HepG2 (cell line): ENCODE data around the gene CLEC16A. TPM values are rescaled to one million over a fixed set of nuclear protein-coding genes. Genes with fewer than 3 reads are reported as not detected.

Source experiments
- ATAC-seq: fragments of 200-7000 bp; cut with Tn5 transposase; 3 replicates; pipeline ENCODE4 v1.9.1; 2020; ENCODE audit warnings: mild to moderate bottlenecking, moderate library complexity
- BruUV-seq: library from RNA; stranded (reverse); fragments of 400-500 nt; replicated peaks from 2 replicates; lab custom pipeline; 2021; lab: Mats Ljungman, UMichigan
- CTCF ChIA-PET: fragments of 300-600 bp; formaldehyde crosslinking; extraction: SDS; loops from one replicate; lab custom pipeline; 2021; ENCODE audit warnings: low total read pairs, inconsistent platforms, low intra/inter-chr PET ratio; lab: Yijun Ruan, JAX
- POLR2A ChIA-PET: fragments of 350-600 bp; sonication (Branson Sonifier 250); formaldehyde crosslinking; loops from one replicate; lab custom pipeline; 2020; ENCODE audit warnings: antibody characterized with exemption, inconsistent platforms; lab: Yijun Ruan, JAX
- DNase-seq: peaks from one replicate; pipeline ENCODE4 v3.0.0-alpha.2; 2015; ENCODE audit warnings: low spot score
- FAIRE-seq: peaks from 3 replicates; lab custom pipeline; 2011; peaks lifted over from hg19 to GRCh38; lab: Jason Lieb, UNC
- H2AFZ ChIP-seq: one replicate; pipeline ENCODE4 v1.6.1; 2011; ENCODE audit warnings: low read length, inconsistent platforms
- H3K27ac ChIP-seq: fragments of 300-600 bp; 3 replicates; pipeline ENCODE4 v1.8.0; 2011; ENCODE audit warnings: mixed run types, mild to moderate bottlenecking, mixed read lengths, low read length, inconsistent platforms; ENCODE audit not compliant: insufficient read depth; ENCODE audit errors: extremely low read length
- H3K27me3 ChIP-seq, 2 experiments: fragments of 200-600 bp in 1 of 2; 2 replicates in 1 of 2; 3 replicates in 1 of 2; pipeline versions ENCODE4 v1.6.0 to v1.8.0; 2011; ENCODE audit warnings: low read length in 2 of 2, mild to moderate bottlenecking in 2 of 2, moderate library complexity in 2 of 2, inconsistent platforms in 1 of 2; ENCODE audit not compliant: insufficient read depth in 2 of 2, control insufficient read depth in 1 of 2
- H3K36me3 ChIP-seq, 2 experiments: fragments of 200-600 bp in 1 of 2; replicated peaks in 1 of 2; 2 replicates in 1 of 2; 3 replicates in 1 of 2; pipeline versions ENCODE4 v1.5.1 to v1.8.0; 2011; ENCODE audit warnings: low read length in 2 of 2, inconsistent platforms in 1 of 2; ENCODE audit not compliant: insufficient read depth in 2 of 2, control insufficient read depth in 1 of 2
- H3K4me1 ChIP-seq: 2 replicates; pipeline ENCODE4 v1.5.1; 2012; ENCODE audit warnings: low read length, inconsistent platforms; ENCODE audit not compliant: insufficient read depth
- H3K4me2 ChIP-seq: 2 replicates; pipeline ENCODE4 v1.6.0; 2011; ENCODE audit warnings: low read depth, low read length, inconsistent platforms
- H3K4me3 ChIP-seq, 3 experiments: fragments of 200-600 bp in 1 of 3; sonication (generic), shearing (Covaris generic) in 1 of 3; replicated peaks in 1 of 3; 2 replicates each; pipeline ENCODE4 v1.5.1; 2011 to 2016; ENCODE audit warnings: low read length in 3 of 3, inconsistent platforms in 2 of 3, low read depth in 2 of 3, mild to moderate bottlenecking in 2 of 3, control low read depth in 1 of 3, mixed read lengths in 1 of 3; ENCODE audit not compliant: insufficient read depth in 1 of 3
- H3K79me2 ChIP-seq: one replicate; pipeline ENCODE4 v1.6.1; 2011; ENCODE audit warnings: low read length, inconsistent platforms; ENCODE audit not compliant: insufficient read depth
- H3K9ac ChIP-seq: 2 replicates; pipeline ENCODE4 v1.6.0; 2011; ENCODE audit warnings: mild to moderate bottlenecking, low read depth, low read length, inconsistent platforms; ENCODE audit not compliant: insufficient read depth
- H3K9me3 ChIP-seq: 2 replicates; pipeline ENCODE4 v1.5.1; 2012; ENCODE audit warnings: mild to moderate bottlenecking, low read length
- H4K20me1 ChIP-seq: 2 replicates; pipeline ENCODE4 v1.6.0; 2011; ENCODE audit warnings: inconsistent platforms, mild to moderate bottlenecking, low read length, moderate library complexity; ENCODE audit not compliant: insufficient read depth
- GLMP ChIP-seq: sonication (generic); formaldehyde crosslinking; IDR thresholded peaks from 2 replicates; pipeline ENCODE4 v1.9.0; 2021; ENCODE audit warnings: missing genetic modification reagents, mild to moderate bottlenecking, borderline replicate concordance
- HNRNPH1 ChIP-seq: fragments of 200-400 bp; formaldehyde crosslinking; optimal IDR thresholded peaks from 2 replicates; pipeline ENCODE3; 2017; ENCODE audit warnings: mild to moderate bottlenecking, low read depth, low read length
- HOXA9 ChIP-seq: sonication (generic); formaldehyde crosslinking; IDR thresholded peaks from 2 replicates; pipeline ENCODE4 v1.8.1; 2022; ENCODE audit warnings: missing genetic modification reagents, mild to moderate bottlenecking, moderate library complexity, borderline replicate concordance
- KDM6A ChIP-seq: IDR thresholded peaks from 2 replicates; pipeline ENCODE4 v1.6.1; 2016; ENCODE audit warnings: low read depth
- NFKBIZ ChIP-seq: IDR thresholded peaks from 2 replicates; pipeline ENCODE4 v1.6.1; 2018; ENCODE audit warnings: missing genetic modification reagents, missing compliant biosample characterization
- NONO ChIP-seq, 2 experiments: fragments of 450-650 bp in 1 of 2; sonication (generic) in 1 of 2; formaldehyde crosslinking in 1 of 2; IDR thresholded peaks in 1 of 2; conservative IDR thresholded peaks in 1 of 2; 2 replicates each; pipeline versions ENCODE4 v1.6.1 to v1.8.0; 2017 to 2022; ENCODE audit warnings: mild to moderate bottlenecking in 1 of 2, missing genetic modification reagents in 1 of 2, moderate library complexity in 1 of 2
- RAD51 ChIP-seq: fragments of 450-650 bp; IDR thresholded peaks from 2 replicates; pipeline ENCODE4 v1.6.1; 2016; ENCODE audit warnings: borderline replicate concordance
- SRF ChIP-seq: IDR thresholded peaks from 2 replicates; pipeline ENCODE4 v1.6.1; 2011; ENCODE audit warnings: mild to moderate bottlenecking, low read depth, low read length, moderate library complexity
- TCF7 ChIP-seq: sonication (generic); IDR thresholded peaks from 2 replicates; pipeline ENCODE4 v1.6.1; 2016; ENCODE audit warnings: antibody characterized with exemption, low read depth
- WIZ ChIP-seq: sonication (generic); formaldehyde crosslinking; IDR thresholded peaks from 2 replicates; pipeline ENCODE4 v1.5.1; 2020; ENCODE audit warnings: mild to moderate bottlenecking, missing genetic modification reagents
- ZBTB46 ChIP-seq: sonication (generic); formaldehyde crosslinking; IDR thresholded peaks from 2 replicates; pipeline ENCODE4 v1.4.0; 2020; ENCODE audit warnings: mild to moderate bottlenecking, missing genetic modification reagents, borderline replicate concordance
- ZNF225 ChIP-seq: sonication (generic); formaldehyde crosslinking; IDR thresholded peaks from 2 replicates; pipeline ENCODE4 v1.4.0; 2020; ENCODE audit warnings: mild to moderate bottlenecking, missing genetic modification reagents
- ZNF354B ChIP-seq: sonication (generic); formaldehyde crosslinking; IDR thresholded peaks from 2 replicates; pipeline ENCODE4 v1.8.0; 2022; ENCODE audit warnings: mild to moderate bottlenecking, missing genetic modification reagents
- ZNF766 ChIP-seq: sonication (generic); formaldehyde crosslinking; IDR thresholded peaks from 2 replicates; pipeline ENCODE4 v1.5.0; 2020; ENCODE audit warnings: missing genetic modification reagents, borderline replicate concordance
- in situ Hi-C: cut with HindIII; loops from 2 replicates; pipeline ENCODE4 v1.10.0; 2017; ENCODE audit warnings: low pct_unique_long_range_greater_than_20kb; ENCODE audit not compliant: extremely low pct_ligation_motif_present
- intact Hi-C: fragments of 100-400 bp; cut with micrococcal nuclease; formaldehyde crosslinking; loops from one replicate; pipeline ENCODE4 v1.10.0; 2022; ENCODE audit not compliant: unreplicated experiment
- polyA plus RNA-seq, 8 experiments: library from polyadenylated mRNA; depleted of rRNA in 3 of 8; stranded (reverse) in 7 of 8; unstranded in 1 of 8; fragments of >200 nt; fragmentation: Illumina TruSeq in 4 of 8; extraction: Trizol in 4 of 8; gene quantifications; 2 replicates each; pipeline versions ENCODE4 v1.2.1 to v1.2.3, GENCODE V29; 2011 to 2016; ENCODE audit warnings: low read depth in 4 of 8, missing spikeins in 1 of 8, mixed read lengths in 1 of 8; ENCODE audit not compliant: insufficient read depth in 1 of 8
- total RNA-seq, 5 experiments: library from RNA; depleted of rRNA; stranded (reverse); fragments of >200 nt; fragmentation: Illumina TruSeq; extraction: Trizol; gene quantifications; 2 replicates each; pipeline ENCODE4 v1.2.3, GENCODE V29; 2016; ENCODE audit warnings: low read depth in 1 of 5
- TF ChIP-seq, protein P1 (sequence below): sonication (generic); formaldehyde crosslinking; IDR thresholded peaks from 2 replicates; pipeline ENCODE4 v1.4.0; 2020; ENCODE audit warnings: low read depth, mild to moderate bottlenecking, missing genetic modification reagents
- TF ChIP-seq, protein P2 (sequence below): sonication (generic); formaldehyde crosslinking; conservative IDR thresholded peaks from 2 replicates; pipeline ENCODE4 v1.8.0; 2022; ENCODE audit warnings: mild to moderate bottlenecking, moderate library complexity, missing genetic modification reagents

The CLEC16A gene
- total and polyA plus RNA-seq, 2 of the 13 experiments (the other 11 are each of a cell fraction or from before 2014, with no cell fraction given): 8.5 to 10.3 TPM

- Histone ChIP-seq H3K27ac (no peak overlapping the region), H3K4me1 (peaks cover 8% of the 10 kb centered on the region), H3K4me3 (no peak overlapping the region), H4K20me1 (no peaks in the 10 kb centered on the region), H3K36me3 (no peaks in the 10 kb centered on the region), H2AFZ (no peak overlapping the region), H3K79me2 (no peaks in the 10 kb centered on the region), H3K4me2 (no peak overlapping the region), H3K9ac (no peak overlapping the region), H3K27me3 (peaks cover 0 to 18% of the 10 kb centered on the region in 2 experiments; a peak in 3 of 5 replicates), H3K9me3 (no peaks in the 10 kb centered on the region)
- in situ Hi-C loops (no loop called here), intact Hi-C loops (no loop called here)
- DNase-seq: no peak
- POLR2A ChIA-PET: no interaction called here
- no peak for ATAC-seq
- CTCF ChIA-PET: no interaction called here
- no TSS peak for BruUV-seq
- FAIRE-seq: no peak
- TF ChIP-seq SRF (no peak), TCF7 (no peak), HNRNPH1 (no peak), ZNF766 (no peak), NFKBIZ (CRISPR knock-in tag) (no peak), WIZ (no peak), NONO (IDR thresholded peaks at IDR 0.05) (0 out of 2 replicates have a peak, but pooled peaks have one; percentile 67), NONO (CRISPR knock-in tag; conservative IDR thresholded peaks at IDR 0.05) (no peak), RAD51 (0 out of 2 replicates have a peak, but pooled peaks have one; percentile 21), ZNF354B (CRISPR knock-in tag) (no peak), KDM6A (CRISPR knock-in tag) (no peak), ZBTB46 (CRISPR knock-in tag) (no peak), GLMP (CRISPR knock-in tag) (no peak), HOXA9 (CRISPR knock-in tag) (no peak), ZNF225 (CRISPR knock-in tag) (no peak)
- TF ChIP-seq, protein P1, sequence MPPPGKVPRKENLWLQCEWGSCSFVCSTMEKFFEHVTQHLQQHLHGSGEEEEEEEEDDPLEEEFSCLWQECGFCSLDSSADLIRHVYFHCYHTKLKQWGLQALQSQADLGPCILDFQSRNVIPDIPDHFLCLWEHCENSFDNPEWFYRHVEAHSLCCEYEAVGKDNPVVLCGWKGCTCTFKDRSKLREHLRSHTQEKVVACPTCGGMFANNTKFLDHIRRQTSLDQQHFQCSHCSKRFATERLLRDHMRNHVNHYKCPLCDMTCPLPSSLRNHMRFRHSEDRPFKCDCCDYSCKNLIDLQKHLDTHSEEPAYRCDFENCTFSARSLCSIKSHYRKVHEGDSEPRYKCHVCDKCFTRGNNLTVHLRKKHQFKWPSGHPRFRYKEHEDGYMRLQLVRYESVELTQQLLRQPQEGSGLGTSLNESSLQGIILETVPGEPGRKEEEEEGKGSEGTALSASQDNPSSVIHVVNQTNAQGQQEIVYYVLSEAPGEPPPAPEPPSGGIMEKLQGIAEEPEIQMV (CRISPR knock-in tag): no peak
- TF ChIP-seq, protein P2, sequence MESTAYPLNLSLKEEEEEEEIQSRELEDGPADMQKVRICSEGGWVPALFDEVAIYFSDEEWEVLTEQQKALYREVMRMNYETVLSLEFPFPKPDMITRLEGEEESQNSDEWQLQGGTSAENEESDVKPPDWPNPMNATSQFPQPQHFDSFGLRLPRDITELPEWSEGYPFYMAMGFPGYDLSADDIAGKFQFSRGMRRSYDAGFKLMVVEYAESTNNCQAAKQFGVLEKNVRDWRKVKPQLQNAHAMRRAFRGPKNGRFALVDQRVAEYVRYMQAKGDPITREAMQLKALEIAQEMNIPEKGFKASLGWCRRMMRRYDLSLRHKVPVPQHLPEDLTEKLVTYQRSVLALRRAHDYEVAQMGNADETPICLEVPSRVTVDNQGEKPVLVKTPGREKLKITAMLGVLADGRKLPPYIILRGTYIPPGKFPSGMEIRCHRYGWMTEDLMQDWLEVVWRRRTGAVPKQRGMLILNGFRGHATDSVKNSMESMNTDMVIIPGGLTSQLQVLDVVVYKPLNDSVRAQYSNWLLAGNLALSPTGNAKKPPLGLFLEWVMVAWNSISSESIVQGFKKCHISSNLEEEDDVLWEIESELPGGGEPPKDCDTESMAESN (CRISPR knock-in tag): no peak
Measured at GRCh38 chr16:10911267-10911666, 33.1 kb upstream of the CLEC16A start.
